IMR-90 (cell line): ENCODE data around the gene LRRC70. TPM values are rescaled to one million over a fixed set of nuclear protein-coding genes. Genes with fewer than 3 reads are reported as not detected.

ENCODE experiments used
- ATAC-seq: fragments of 200-7000 bp; cut with Tn5 transposase; 2 replicates; pipeline ENCODE4 v1.9.1; 2020; ENCODE audit warnings: low read depth, mild to moderate bottlenecking, moderate library complexity
- BruUV-seq: library from RNA; stranded (reverse); fragments of 400-500 nt; replicated peaks from 2 replicates; lab custom pipeline; 2021; lab: Mats Ljungman, UMichigan
- CTCF ChIA-PET: fragments of 300-600 bp; formaldehyde crosslinking; extraction: SDS; loops from one replicate; lab custom pipeline; 2021; ENCODE audit warnings: antibody characterized with exemption; lab: Yijun Ruan, JAX
- POLR2A ChIA-PET: fragments of 300-600 bp; sonication (Branson Sonifier 250); formaldehyde crosslinking; loops from one replicate; lab custom pipeline; 2022; ENCODE audit warnings: antibody characterized with exemption; ENCODE audit not compliant: unreplicated experiment; lab: Charles Lee
- DNase-seq: peaks from one replicate; pipeline ENCODE4 v3.0.0; 2013
- H2AFZ ChIP-seq: replicated peaks from 2 replicates; pipeline ENCODE3; 2013; ENCODE audit warnings: low read length, mild to moderate bottlenecking; ENCODE audit not compliant: poor library complexity
- H2AK5ac ChIP-seq: 2 replicates; pipeline ENCODE4 v1.6.1; 2013; ENCODE audit warnings: low read depth, low read length, inconsistent platforms
- H2AK9ac ChIP-seq: replicated peaks from 2 replicates; pipeline ENCODE3; 2013; ENCODE audit warnings: mild to moderate bottlenecking, low read depth, low read length, moderate library complexity; ENCODE audit not compliant: poor library complexity
- H2BK120ac ChIP-seq: 2 replicates; pipeline ENCODE4 v1.6.1; 2013; ENCODE audit warnings: low read depth, low read length, inconsistent platforms
- H2BK15ac ChIP-seq: 3 replicates; pipeline ENCODE4 v1.6.1; 2013; ENCODE audit warnings: low read depth, low read length, inconsistent platforms
- H2BK20ac ChIP-seq: 2 replicates; pipeline ENCODE4 v1.6.1; 2013; ENCODE audit warnings: low read depth, mild to moderate bottlenecking, inconsistent platforms, low read length, moderate library complexity
- H2BK5ac ChIP-seq: 2 replicates; pipeline ENCODE4 v1.6.1; 2013; ENCODE audit warnings: mild to moderate bottlenecking, low read depth, low read length, inconsistent platforms; ENCODE audit not compliant: poor library complexity, severe bottlenecking
- H3K14ac ChIP-seq: replicated peaks from 2 replicates; pipeline ENCODE4 v1.6.1; 2013; ENCODE audit warnings: low read depth, low read length, inconsistent platforms
- H3K18ac ChIP-seq: 2 replicates; pipeline ENCODE4 v1.6.1; 2013; ENCODE audit warnings: low read depth, low read length, control low read depth
- H3K23ac ChIP-seq: 2 replicates; pipeline ENCODE4 v1.6.1; 2013; ENCODE audit warnings: low read depth, low read length, inconsistent platforms
- H3K27ac ChIP-seq: 2 replicates; pipeline ENCODE4 v1.5.1; 2013; ENCODE audit warnings: mild to moderate bottlenecking, control low read depth, low read length; ENCODE audit not compliant: insufficient read depth
- H3K27me3 ChIP-seq: 2 replicates; pipeline ENCODE4 v1.6.1; 2013; ENCODE audit warnings: low read length; ENCODE audit not compliant: control insufficient read depth, insufficient read depth
- H3K36me3 ChIP-seq: 2 replicates; pipeline ENCODE4 v1.6.1; 2013; ENCODE audit warnings: low read length, mixed read lengths; ENCODE audit not compliant: control insufficient read depth, insufficient read depth
- H3K4ac ChIP-seq: 2 replicates; pipeline ENCODE4 v1.6.1; 2013; ENCODE audit warnings: low read depth, low read length, inconsistent platforms
- H3K4me1 ChIP-seq: 2 replicates; pipeline ENCODE4 v1.6.1; 2013; ENCODE audit warnings: low read length, mixed read lengths; ENCODE audit not compliant: control insufficient read depth, insufficient read depth
- H3K4me2 ChIP-seq: 2 replicates; pipeline ENCODE4 v1.6.1; 2013; ENCODE audit warnings: low read depth, mild to moderate bottlenecking, control low read depth, low read length, moderate library complexity
- H3K4me3 ChIP-seq: 2 replicates; pipeline ENCODE4 v1.5.1; 2013; ENCODE audit warnings: low read depth, mild to moderate bottlenecking, control low read depth, low read length, moderate library complexity; ENCODE audit not compliant: insufficient read depth
- H3K56ac ChIP-seq: 2 replicates; pipeline ENCODE4 v1.6.1; 2013; ENCODE audit warnings: low read length, inconsistent platforms; ENCODE audit not compliant: insufficient read depth; ENCODE audit errors: extremely low read depth
- H3K79me1 ChIP-seq, 2 experiments: 2 replicates each; pipeline ENCODE4 v1.6.1; 2013; ENCODE audit warnings: low read length in 2 of 2, inconsistent platforms in 1 of 2, low read depth in 1 of 2
- H3K9ac ChIP-seq: 2 replicates; pipeline ENCODE4 v1.6.1; 2013; ENCODE audit warnings: low read depth, low read length, control low read depth
- H3K9me1 ChIP-seq: 2 replicates; pipeline ENCODE4 v1.6.1; 2013; ENCODE audit warnings: low read length, inconsistent platforms; ENCODE audit not compliant: insufficient read depth
- H3K9me3 ChIP-seq: 2 replicates; pipeline ENCODE4 v1.6.1; 2013; ENCODE audit warnings: low read length; ENCODE audit not compliant: control insufficient read depth, insufficient read depth
- H4K20me1 ChIP-seq: 2 replicates; pipeline ENCODE4 v1.6.1; 2013; ENCODE audit warnings: low read length, inconsistent platforms; ENCODE audit not compliant: insufficient read depth
- H4K5ac ChIP-seq: 2 replicates; pipeline ENCODE4 v1.6.1; 2013; ENCODE audit warnings: mild to moderate bottlenecking, low read depth, low read length, control low read depth
- H4K8ac ChIP-seq, 2 experiments: 2 replicates each; pipeline ENCODE4 v1.6.1; 2013; ENCODE audit warnings: low read depth in 2 of 2, low read length in 2 of 2, control low read depth in 1 of 2, inconsistent platforms in 1 of 2
- H4K91ac ChIP-seq: 2 replicates; pipeline ENCODE4 v1.6.1; 2013; ENCODE audit warnings: low read depth, low read length, inconsistent platforms; ENCODE audit not compliant: insufficient read depth
- CEBPB ChIP-seq: IDR thresholded peaks from 2 replicates; pipeline ENCODE4 v1.6.1; 2012; ENCODE audit warnings: low read depth, low read length, improper control_type of control experiment
- CTCF ChIP-seq: conservative IDR thresholded peaks from 2 replicates; pipeline ENCODE4 v1.5.1; 2012; ENCODE audit warnings: mild to moderate bottlenecking, low read depth, low read length, improper control_type of control experiment
- NFE2L2 ChIP-seq: fragments of 150-350 bp; IDR thresholded peaks from 2 replicates; pipeline ENCODE4 v1.6.1; 2016; ENCODE audit warnings: low read depth, mild to moderate bottlenecking, low read length
- RAD21 ChIP-seq: IDR thresholded peaks from 2 replicates; pipeline ENCODE4 v1.6.1; 2012; ENCODE audit warnings: low read length, improper control_type of control experiment
- WGBS, 2 experiments: methylation state at CpG; one replicate each; pipeline versions ENCODE4 v1.1.5 to v1.1.7; 2013; ENCODE audit warnings: missing lambda C conversion rate in 2 of 2; ENCODE audit not compliant: insufficient read length in 1 of 2; ENCODE audit errors: extremely low coverage in 2 of 2; 5-methylcytosine and 5-hydroxymethylcytosine counted together
- dilution Hi-C: fragments of 300-500 bp; cut with HindIII; formaldehyde crosslinking; loops from one replicate; pipeline ENCODE4 v1.14.3; 2018; ENCODE audit warnings: low sequenced_read_pairs; ENCODE audit not compliant: unreplicated experiment
- in situ Hi-C: fragments of 300-500 bp; cut with MboI; formaldehyde crosslinking; loops from 3 replicates; pipeline ENCODE4 v1.14.3; 2019; ENCODE audit warnings: low sequenced_read_pairs, inconsistent platforms, mixed read lengths
- intact Hi-C: fragments of 100-400 bp; cut with micrococcal nuclease; formaldehyde crosslinking; loops from 2 replicates; pipeline ENCODE4 v1.10.0; 2022
- polyA plus RNA-seq, 3 experiments: library from polyadenylated mRNA; depleted of rRNA; stranded (reverse); fragments of >200 nt; gene quantifications; 2 replicates each; pipeline ENCODE4 v1.2.3, GENCODE V29; 2012; ENCODE audit warnings: low replicate concordance in 1 of 3
- total RNA-seq: library from RNA; depleted of rRNA; stranded (reverse); fragments of >200 nt; gene quantifications from 2 replicates; pipeline ENCODE4 v1.2.3, GENCODE V29; 2012

The LRRC70 gene
- total and polyA plus RNA-seq, 2 of the 4 experiments (the other 2 are of a cell fraction): 0.19 to 0.36 TPM

GRCh38 chr5:62596096-62596495 is 17.5 kb downstream of the LRRC70 start:
- CTCF ChIA-PET: interaction anchor here (0.6 to 1.9 kb wide), 3 partner anchors 11 to 136 kb away, joined by 3 to 4 read pairs (median 3); no protein-coding TSS in a partner anchor
- Histone ChIP-seq H4K8ac (no peak overlapping the region), H2AK9ac (no peak overlapping the region), H2BK5ac (no peak overlapping the region), H3K56ac (no peak overlapping the region), H3K9ac (no peak overlapping the region), H3K9me1 (no peaks in the 10 kb centered on the region; the same call in 1 of the 2 replicates), H4K91ac (no peak overlapping the region), H2BK120ac (no peak overlapping the region), H4K20me1 (no peaks in the 10 kb centered on the region), H3K4me3 (no peak overlapping the region), H2AK5ac (no peak overlapping the region), H3K27me3 (no peaks in the 10 kb centered on the region), H4K5ac (no peak overlapping the region), H3K4me2 (no peak overlapping the region), H2BK20ac (no peak overlapping the region), H3K18ac (no peak overlapping the region), H2BK15ac (no peak overlapping the region), H3K14ac (no peak overlapping the region), H3K9me3 (no peaks in the 10 kb centered on the region), H3K79me1 (no peaks in the 10 kb centered on the region), H3K36me3 (no peaks in the 10 kb centered on the region), H3K4me1 (peaks cover 2% of the 10 kb centered on the region; the same call in 1 of the 2 replicates), H2AFZ (no peak overlapping the region), H3K4ac (no peak overlapping the region), H3K27ac (no peak overlapping the region), H3K23ac (no peak overlapping the region)
- dilution Hi-C loops (no loop called here), intact Hi-C loops (no loop called here), in situ Hi-C loops (no loop called here)
- TF ChIP-seq CTCF: no peak
- TF ChIP-seq RAD21: no peak
- peak; percentile 21; the same call in 1 of the 2 replicates for TF ChIP-seq CEBPB
- TF ChIP-seq NFE2L2: no peak
- POLR2A ChIA-PET: no interaction called here
- DNase-seq: peak; percentile 16
- no TSS peak for BruUV-seq
- peak; percentile 28; the same call in 1 of the 2 replicates for ATAC-seq
- no CpG with 5 or more reads among the region's 1 CpG for WGBS, 2 experiments
